Fibroblast of mammary gland (primary cell): ENCODE data around the gene C5AR1.
"Not testable (repeated sequence)": the region's sequence is repeated elsewhere in the genome, so short reads cannot be mapped to it uniquely, and the experiment has no call there.

ENCODE experiments used
- DNase-seq: peaks from one replicate; pipeline ENCODE4 v3.0.0-alpha.2; 2010; ENCODE audit warnings: low read depth
- H3K4me3 ChIP-seq: 2 replicates; pipeline ENCODE4 v1.5.1; 2011; ENCODE audit warnings: low read depth, mild to moderate bottlenecking, low read length, moderate library complexity; ENCODE audit not compliant: control insufficient read depth
- CTCF ChIP-seq: conservative IDR thresholded peaks from 2 replicates; pipeline ENCODE4 v1.5.1; 2011; ENCODE audit warnings: low read depth, low read length, inconsistent platforms; ENCODE audit not compliant: control insufficient read depth, insufficient read depth

C5AR1 gene

GRCh38 chr19:47309608-47310007 lies at the start of gene C5AR1:
Gene C5AR1, plus strand, starts transcription at chr19:47309861. Its CDS starts 35 bp downstream, at chr19:47309896.
- DNase-seq: no peak
- no peak within 1 kb of the TSS for H3K4me3 ChIP-seq
- TF ChIP-seq CTCF: no peak

- no peak overlapping the region for H3K4me3 ChIP-seq
- TF ChIP-seq CTCF: no peak
- DNase-seq: no peak
Measured at GRCh38 chr19:47260476-47260875, 49.2 kb upstream of the C5AR1 start.

- not testable (repeated sequence) for H3K4me3 ChIP-seq, DNase-seq
Measured at GRCh38 chr19:47261946-47262793, 47.5 kb upstream of the C5AR1 start.

- H3K4me3 ChIP-seq: no peak overlapping the region
- DNase-seq: no peak
- TF ChIP-seq CTCF: no peak
Measured at GRCh38 chr19:47264629-47265028, 45.0 kb upstream of the C5AR1 start.

- TF ChIP-seq CTCF: no peak
- DNase-seq: no peak
- no peak overlapping the region for H3K4me3 ChIP-seq
Measured at GRCh38 chr19:47266401-47266941, 43.2 kb upstream of the C5AR1 start.

GRCh38 chr19:47267350-47267759 lies 42.3 kb upstream of the C5AR1 start:
- TF ChIP-seq CTCF: no peak
- peak; percentile 16 for DNase-seq
- no peak overlapping the region for H3K4me3 ChIP-seq

GRCh38 chr19:47268028-47268427 lies 41.6 kb upstream of the C5AR1 start:
- DNase-seq: no peak
- TF ChIP-seq CTCF: no peak
- no peak overlapping the region for H3K4me3 ChIP-seq
